HL-60 (cell line): ENCODE results near the gene ANKRD62.

Source experiments
- CTCF ChIP-seq: IDR thresholded peaks from one replicate; pipeline ENCODE4 v1.5.1; 2011; ENCODE audit warnings: low read length, control low read depth, inconsistent platforms; ENCODE audit not compliant: insufficient read depth
- POLR2AphosphoS5 ChIP-seq: IDR thresholded peaks from 2 replicates; pipeline ENCODE4 v1.6.1; 2012; ENCODE audit warnings: low read depth
- REST ChIP-seq: IDR thresholded peaks from 2 replicates; pipeline ENCODE4 v1.6.1; 2012; ENCODE audit warnings: low read depth; ENCODE audit not compliant: insufficient replicate concordance
- SPI1 ChIP-seq: IDR thresholded peaks from 2 replicates; pipeline ENCODE4 v1.6.1; 2012; ENCODE audit warnings: low read depth, mild to moderate bottlenecking, borderline replicate concordance

GRCh38 chr18:12091538-12092141 is 2.0 kb upstream of the ANKRD62 start:
- TF ChIP-seq CTCF, result no peak
- TF ChIP-seq REST, result no peak
- TF ChIP-seq POLR2AphosphoS5, result no peak
- TF ChIP-seq SPI1, result no peak
